K562 (cell line): ENCODE results near the gene SHFL. TPM values are rescaled to one million over a fixed set of nuclear protein-coding genes. Genes with fewer than 3 reads are reported as not detected.

Source experiments
- BRD9 ChIP-seq: fragments of 450-650 bp; IDR thresholded peaks from 2 replicates; pipeline ENCODE4 v1.6.1; 2018; ENCODE audit warnings: low read depth; ENCODE audit not compliant: partially characterized antibody
- CREM ChIP-seq: IDR thresholded peaks from 2 replicates; pipeline ENCODE4 v1.6.1; 2014; ENCODE audit warnings: antibody characterized with exemption, low read depth
- ESRRB ChIP-seq: fragments of 250-450 bp; sonication (Bioruptor Pico); IDR thresholded peaks from 2 replicates; pipeline ENCODE4 v1.5.0; 2020; ENCODE audit warnings: mild to moderate bottlenecking, moderate library complexity, borderline replicate concordance
- FUS ChIP-seq: fragments of 200-400 bp; formaldehyde crosslinking; optimal IDR thresholded peaks from 2 replicates; pipeline ENCODE3; 2017; ENCODE audit warnings: low read depth, low read length
- IRF9 ChIP-seq: fragments of 450-650 bp; IDR thresholded peaks from 2 replicates; pipeline ENCODE4 v1.6.1; 2016; ENCODE audit warnings: missing biosample characterization, missing genetic modification characterization
- KLF16 ChIP-seq: IDR thresholded peaks from 2 replicates; pipeline ENCODE4 v1.6.1; 2016; ENCODE audit warnings: antibody characterized with exemption
- MYC ChIP-seq, 2 experiments: fragments of 250-450 bp in 1 of 2; sonication (Bioruptor Pico) in 1 of 2; IDR thresholded peaks; 2 replicates each; pipeline versions ENCODE4 v1.5.1 to v1.6.1; 2012 to 2021; ENCODE audit warnings: low read depth in 2 of 2, borderline replicate concordance in 1 of 2, improper control_type of control experiment in 1 of 2, low read length in 1 of 2, mild to moderate bottlenecking in 1 of 2, moderate library complexity in 1 of 2
- PURB ChIP-seq: sonication (generic); formaldehyde crosslinking; IDR thresholded peaks from 2 replicates; pipeline ENCODE4 v1.9.0; 2021; ENCODE audit warnings: low read depth, mild to moderate bottlenecking, missing genetic modification reagents
- RBM22 ChIP-seq: fragments of 200-400 bp; formaldehyde crosslinking; IDR thresholded peaks from 2 replicates; pipeline ENCODE4 v1.6.1; 2018; ENCODE audit warnings: low read length, low read depth; ENCODE audit not compliant: poor library complexity, severe bottlenecking
- SRF ChIP-seq, 2 experiments: fragments of 250-450, 450-650 bp in 1 of 2; sonication (Bioruptor Pico) in 1 of 2; sonication (generic) in 1 of 2; formaldehyde crosslinking; IDR thresholded peaks; 2 replicates each; pipeline versions ENCODE4 v1.5.0 to v1.5.1; 2020 to 2022; ENCODE audit warnings: mild to moderate bottlenecking in 1 of 2, missing genetic modification reagents in 1 of 2
- TAL1 ChIP-seq: fragments of 450-650 bp; IDR thresholded peaks from 2 replicates; pipeline ENCODE4 v1.6.1; 2016; ENCODE audit warnings: mild to moderate bottlenecking
- TCF7L2 ChIP-seq: fragments of 150-350 bp; IDR thresholded peaks from 2 replicates; pipeline ENCODE4 v1.6.1; 2016; ENCODE audit warnings: low read depth, mild to moderate bottlenecking, low read length, moderate library complexity
- ZKSCAN3 ChIP-seq: fragments of 250-450 bp; sonication (Bioruptor Pico); IDR thresholded peaks from 2 replicates; pipeline ENCODE4 v1.4.0; 2020
- ZNF561 ChIP-seq: fragments of 450-650 bp; formaldehyde crosslinking; conservative IDR thresholded peaks from 2 replicates; pipeline ENCODE4 v1.4.0; 2020; ENCODE audit warnings: mild to moderate bottlenecking, moderate library complexity
- polyA plus RNA-seq, 8 experiments: library from polyadenylated mRNA; depleted of rRNA in 4 of 8; stranded (reverse) in 5 of 8; unstranded in 3 of 8; fragments of >200 nt; fragmentation: Nextera tagmentation in 2 of 8; fragmentation: Illumina TruSeq in 1 of 8; extraction: Ambion mirVana in 2 of 8; extraction: Trizol in 1 of 8; gene quantifications; 2 replicates each; pipeline versions ENCODE4 v1.2.1 to v1.2.3, GENCODE V29; 2011 to 2014; ENCODE audit warnings: inconsistent platforms in 1 of 8, missing spikeins in 1 of 8
- total RNA-seq, 7 experiments: library from RNA; depleted of rRNA in 6 of 7; stranded (reverse); fragments of >200 nt in 6 of 7; fragmentation: Illumina TruSeq in 2 of 7; extraction: Trizol in 2 of 7; gene quantifications; 2 replicates each; pipeline versions ENCODE4 v1.2.1 to v1.2.3, GENCODE V29; 2011 to 2021; ENCODE audit warnings: low replicate concordance in 1 of 7
- TF ChIP-seq, protein P1 (sequence below): fragments of 450-650 bp; IDR thresholded peaks from 2 replicates; pipeline ENCODE4 v1.6.1; 2017; ENCODE audit warnings: antibody characterized with exemption, mild to moderate bottlenecking

SHFL gene
- total and polyA plus RNA-seq, 9 of the 15 experiments (the other 6 are each of a cell fraction or from before 2014, with no cell fraction given): 1.5 to 25.7 (median 13.0) TPM

DNA sequence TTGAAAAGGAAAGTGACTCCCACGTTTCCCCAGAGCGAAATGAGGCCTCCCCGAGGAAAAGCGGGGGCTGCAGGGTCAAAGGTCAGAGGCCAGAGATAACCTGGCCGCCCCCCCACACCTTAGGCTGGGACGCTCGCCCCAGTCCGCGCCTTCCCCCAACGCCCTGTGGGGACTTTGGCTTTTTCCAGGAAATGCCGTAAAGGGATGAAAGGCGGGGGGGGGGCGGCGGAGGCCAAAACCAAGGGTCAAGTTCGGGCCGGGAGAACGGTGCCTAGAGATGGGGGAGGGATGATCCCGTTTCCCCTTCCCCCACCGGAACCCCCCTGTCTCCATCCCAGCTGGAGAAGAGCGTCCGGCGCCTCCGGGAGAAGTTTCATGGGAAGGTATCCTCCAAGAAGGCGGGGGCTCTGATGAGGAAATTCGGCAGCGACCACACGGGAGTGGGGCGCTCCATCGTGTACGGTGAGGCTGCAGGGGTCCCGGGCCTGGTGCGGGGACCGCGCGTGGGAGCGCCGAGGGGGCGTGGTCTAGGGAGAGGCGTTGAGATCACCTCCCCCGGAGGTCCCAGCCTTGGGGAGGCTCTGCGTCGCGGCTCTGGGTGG, 575 bp downstream of the SHFL start (continued):
- TF ChIP-seq, protein P1, sequence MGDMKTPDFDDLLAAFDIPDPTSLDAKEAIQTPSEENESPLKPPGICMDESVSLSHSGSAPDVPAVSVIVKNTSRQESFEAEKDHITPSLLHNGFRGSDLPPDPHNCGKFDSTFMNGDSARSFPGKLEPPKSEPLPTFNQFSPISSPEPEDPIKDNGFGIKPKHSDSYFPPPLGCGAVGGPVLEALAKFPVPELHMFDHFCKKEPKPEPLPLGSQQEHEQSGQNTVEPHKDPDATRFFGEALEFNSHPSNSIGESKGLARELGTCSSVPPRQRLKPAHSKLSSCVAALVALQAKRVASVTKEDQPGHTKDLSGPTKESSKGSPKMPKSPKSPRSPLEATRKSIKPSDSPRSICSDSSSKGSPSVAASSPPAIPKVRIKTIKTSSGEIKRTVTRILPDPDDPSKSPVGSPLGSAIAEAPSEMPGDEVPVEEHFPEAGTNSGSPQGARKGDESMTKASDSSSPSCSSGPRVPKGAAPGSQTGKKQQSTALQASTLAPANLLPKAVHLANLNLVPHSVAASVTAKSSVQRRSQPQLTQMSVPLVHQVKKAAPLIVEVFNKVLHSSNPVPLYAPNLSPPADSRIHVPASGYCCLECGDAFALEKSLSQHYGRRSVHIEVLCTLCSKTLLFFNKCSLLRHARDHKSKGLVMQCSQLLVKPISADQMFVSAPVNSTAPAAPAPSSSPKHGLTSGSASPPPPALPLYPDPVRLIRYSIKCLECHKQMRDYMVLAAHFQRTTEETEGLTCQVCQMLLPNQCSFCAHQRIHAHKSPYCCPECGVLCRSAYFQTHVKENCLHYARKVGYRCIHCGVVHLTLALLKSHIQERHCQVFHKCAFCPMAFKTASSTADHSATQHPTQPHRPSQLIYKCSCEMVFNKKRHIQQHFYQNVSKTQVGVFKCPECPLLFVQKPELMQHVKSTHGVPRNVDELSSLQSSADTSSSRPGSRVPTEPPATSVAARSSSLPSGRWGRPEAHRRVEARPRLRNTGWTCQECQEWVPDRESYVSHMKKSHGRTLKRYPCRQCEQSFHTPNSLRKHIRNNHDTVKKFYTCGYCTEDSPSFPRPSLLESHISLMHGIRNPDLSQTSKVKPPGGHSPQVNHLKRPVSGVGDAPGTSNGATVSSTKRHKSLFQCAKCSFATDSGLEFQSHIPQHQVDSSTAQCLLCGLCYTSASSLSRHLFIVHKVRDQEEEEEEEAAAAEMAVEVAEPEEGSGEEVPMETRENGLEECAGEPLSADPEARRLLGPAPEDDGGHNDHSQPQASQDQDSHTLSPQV: no peak
- TF ChIP-seq BRD9: no peak
- TF ChIP-seq SRF (CRISPR knock-in tag; IDR thresholded peaks at IDR 0.05): no peak
- no peak for TF ChIP-seq RBM22
- no peak for TF ChIP-seq TCF7L2
- TF ChIP-seq ZNF561: no peak
- no peak for TF ChIP-seq ESRRB (CRISPR knock-in tag)
- no peak for TF ChIP-seq MYC (IDR thresholded peaks at IDR 0.05; ENCODE audit: low read depth, low read length)
- TF ChIP-seq MYC (CRISPR knock-in tag; IDR thresholded peaks at IDR 0.05; ENCODE audit: borderline replicate concordance, low read depth): no peak
- no peak for TF ChIP-seq PURB
- TF ChIP-seq IRF9: no peak
- TF ChIP-seq KLF16: no peak
- no peak for TF ChIP-seq ZKSCAN3 (CRISPR knock-in tag)
- TF ChIP-seq FUS: no peak
- no peak for TF ChIP-seq TAL1
- no peak for TF ChIP-seq CREM
